K562 (cell line): ENCODE measurements around the gene MUCL3. TPM values are rescaled to one million over a fixed set of nuclear protein-coding genes. Genes with fewer than 3 reads are reported as not detected.
"Not testable (repeated sequence)": the region's sequence is repeated elsewhere in the genome, so short reads cannot be mapped to it uniquely, and the experiment has no call there.

ENCODE experiments used
- ATAC-seq: fragments of 200-7000 bp; cut with Tn5 transposase; 3 replicates; pipeline ENCODE4 v1.9.1; 2020; ENCODE audit warnings: moderate library complexity
- BruUV-seq: library from RNA; stranded (reverse); fragments of 400-500 nt; replicated peaks from 2 replicates; lab custom pipeline; 2021; lab: Mats Ljungman, UMichigan
- CTCF ChIA-PET: fragments of 300-600 bp; formaldehyde crosslinking; extraction: SDS; loops from one replicate; lab custom pipeline; 2021; ENCODE audit warnings: low intra/inter-chr PET ratio; lab: Yijun Ruan, JAX
- POLR2A ChIA-PET: fragments of 300-600, 350-650 bp; sonication (Branson Sonifier 250); formaldehyde crosslinking; extraction: SDS; loops from one replicate; lab custom pipeline; 2021; ENCODE audit warnings: antibody characterized with exemption, inconsistent platforms; lab: Yijun Ruan, JAX
- DNase-seq, 4 experiments: peaks; one replicate each; pipeline versions ENCODE4 v3.0.0 to v3.0.0-alpha.2; 2011 to 2018; ENCODE audit warnings: low spot score in 3 of 4, mixed read lengths in 3 of 4; ENCODE audit errors: extremely low read depth in 1 of 4
- FAIRE-seq: peaks from 2 replicates; lab custom pipeline; 2011; peaks lifted over from hg19 to GRCh38; lab: Jason Lieb, UNC
- H2AFZ ChIP-seq: 2 replicates; pipeline ENCODE4 v1.6.0; 2011; ENCODE audit warnings: low read depth, low read length, control low read depth, inconsistent platforms
- H3K27ac ChIP-seq: fragments of 200-600 bp; 3 replicates; pipeline ENCODE4 v1.8.0; 2011; ENCODE audit warnings: low read depth, mild to moderate bottlenecking, control low read depth, inconsistent platforms, low read length, moderate library complexity, mixed read lengths; ENCODE audit errors: extremely low read depth
- H3K27me3 ChIP-seq, 2 experiments: fragments of 300-600 bp in 1 of 2; 2 replicates in 1 of 2; 3 replicates in 1 of 2; pipeline versions ENCODE4 v1.6.0 to v1.8.0; 2011; ENCODE audit warnings: inconsistent platforms in 2 of 2, low read length in 2 of 2, mild to moderate bottlenecking in 1 of 2, mixed read lengths in 1 of 2, moderate library complexity in 1 of 2; ENCODE audit not compliant: control insufficient read depth in 2 of 2, insufficient read depth in 2 of 2
- H3K36me3 ChIP-seq: fragments of 300-600 bp; 3 replicates; pipeline ENCODE4 v1.8.0; 2011; ENCODE audit warnings: mild to moderate bottlenecking, low read length, inconsistent platforms; ENCODE audit not compliant: control insufficient read depth, insufficient read depth
- H3K4me1 ChIP-seq, 2 experiments: fragments of 200-600 bp in 1 of 2; replicated peaks in 1 of 2; 2 replicates in 1 of 2; 3 replicates in 1 of 2; pipeline versions ENCODE4 v1.5.1 to v1.8.0; 2011; ENCODE audit warnings: inconsistent platforms in 2 of 2, low read length in 2 of 2, mild to moderate bottlenecking in 1 of 2, mixed read lengths in 1 of 2, moderate library complexity in 1 of 2; ENCODE audit not compliant: control insufficient read depth in 2 of 2, insufficient read depth in 2 of 2
- H3K4me2 ChIP-seq: 2 replicates; pipeline ENCODE4 v1.6.1; 2011; ENCODE audit warnings: low read length, control low read depth, inconsistent platforms, mixed read lengths; ENCODE audit not compliant: insufficient read depth
- H3K4me3 ChIP-seq: fragments of 200-600 bp; sonication (generic), shearing (Covaris generic); 2 replicates; pipeline ENCODE4 v1.5.1; 2016; ENCODE audit warnings: control low read depth, inconsistent platforms
- H3K79me2 ChIP-seq: fragments of 200-600 bp; 3 replicates; pipeline ENCODE4 v1.8.0; 2011; ENCODE audit warnings: low read length, inconsistent platforms; ENCODE audit not compliant: control insufficient read depth, insufficient read depth
- H3K9ac ChIP-seq, 2 experiments: 2 replicates each; pipeline versions ENCODE4 v1.6.0 to v1.6.1; 2011; ENCODE audit warnings: low read depth in 2 of 2, low read length in 2 of 2, control low read depth in 1 of 2, inconsistent platforms in 1 of 2, mild to moderate bottlenecking in 1 of 2, mixed read lengths in 1 of 2; ENCODE audit not compliant: insufficient read depth in 1 of 2
- H3K9me1 ChIP-seq: one replicate; pipeline ENCODE4 v1.6.0; 2011; ENCODE audit warnings: inconsistent platforms, mild to moderate bottlenecking, low read length, moderate library complexity; ENCODE audit not compliant: control insufficient read depth, insufficient read depth
- H3K9me3 ChIP-seq: replicated peaks from 2 replicates; pipeline ENCODE4 v1.5.1; 2011; ENCODE audit warnings: low read depth, low read length, inconsistent platforms; ENCODE audit not compliant: control insufficient read depth, insufficient read depth
- H4K20me1 ChIP-seq: replicated peaks from 2 replicates; pipeline ENCODE4 v1.6.1; 2011; ENCODE audit warnings: low read length, inconsistent platforms, mixed read lengths; ENCODE audit not compliant: control insufficient read depth, insufficient read depth
- CREB3L1 ChIP-seq: fragments of 450-650 bp; IDR thresholded peaks from 2 replicates; pipeline ENCODE4 v1.6.1; 2014; ENCODE audit warnings: low read depth, mild to moderate bottlenecking, moderate library complexity, borderline replicate concordance
- CSDE1 ChIP-seq, 2 experiments: fragments of 450-650 bp; IDR thresholded peaks; 2 replicates each; pipeline ENCODE4 v1.6.1; 2016; ENCODE audit warnings: mild to moderate bottlenecking in 1 of 2
- CTCFL ChIP-seq: IDR thresholded peaks from 2 replicates; pipeline ENCODE4 v1.6.1; 2011; ENCODE audit warnings: borderline replicate concordance, low read depth, mild to moderate bottlenecking, moderate library complexity, low read length; ENCODE audit not compliant: insufficient read depth, poor library complexity, severe bottlenecking
- ETV6 ChIP-seq, 3 experiments: fragments of 150-350 bp in 1 of 3; sonication (generic) in 1 of 3; formaldehyde crosslinking in 1 of 3; IDR thresholded peaks; 2 replicates each; pipeline versions ENCODE4 v1.6.1 to v1.8.0; 2014 to 2022; ENCODE audit warnings: borderline replicate concordance in 2 of 3, low read depth in 2 of 3, antibody characterized with exemption in 1 of 3, low read length in 1 of 3, mild to moderate bottlenecking in 1 of 3, missing genetic modification reagents in 1 of 3
- PML ChIP-seq: IDR thresholded peaks from 2 replicates; pipeline ENCODE4 v1.6.1; 2012; ENCODE audit warnings: low read length, inconsistent platforms
- TEAD1 ChIP-seq, 2 experiments: fragments of 450-650 bp in 1 of 2; sonication (generic) in 1 of 2; formaldehyde crosslinking; IDR thresholded peaks; 2 replicates each; pipeline versions ENCODE4 v1.4.0 to v1.8.0; 2020 to 2022; ENCODE audit warnings: mild to moderate bottlenecking in 2 of 2, missing genetic modification reagents in 1 of 2
- ZFP30 ChIP-seq: fragments of 250-450 bp; sonication (Bioruptor Pico); IDR thresholded peaks from 2 replicates; pipeline ENCODE4 v1.8.0; 2022; ENCODE audit warnings: moderate library complexity, mild to moderate bottlenecking, inconsistent platforms, borderline replicate concordance
- WGBS: fragments of 100-300 bp; shearing (Covaris generic); methylation state at CpG from one replicate; pipeline ENCODE4 v1.1.6; 2016; ENCODE audit warnings: low coverage, mixed read lengths; ENCODE audit not compliant: insufficient coverage; ENCODE audit errors: missing lambda C conversion rate; 5-methylcytosine and 5-hydroxymethylcytosine counted together
- in situ Hi-C: fragments of 300-500 bp; cut with MboI; formaldehyde crosslinking; loops from 4 replicates; pipeline ENCODE4 v1.15.0; 2018; ENCODE audit warnings: inconsistent platforms, mixed read lengths
- intact Hi-C: fragments of 100-400 bp; cut with micrococcal nuclease; formaldehyde crosslinking; loops from 2 replicates; pipeline ENCODE4 v1.14.2; 2022
- polyA plus RNA-seq, 8 experiments: library from polyadenylated mRNA; depleted of rRNA in 4 of 8; stranded (reverse) in 5 of 8; unstranded in 3 of 8; fragments of >200 nt; fragmentation: Nextera tagmentation in 2 of 8; fragmentation: Illumina TruSeq in 1 of 8; extraction: Ambion mirVana in 2 of 8; extraction: Trizol in 1 of 8; gene quantifications; 2 replicates each; pipeline versions ENCODE4 v1.2.1 to v1.2.3, GENCODE V29; 2011 to 2014; ENCODE audit warnings: inconsistent platforms in 1 of 8, missing spikeins in 1 of 8
- total RNA-seq, 7 experiments: library from RNA; depleted of rRNA in 6 of 7; stranded (reverse); fragments of >200 nt in 6 of 7; fragmentation: Illumina TruSeq in 2 of 7; extraction: Trizol in 2 of 7; gene quantifications; 2 replicates each; pipeline versions ENCODE4 v1.2.1 to v1.2.3, GENCODE V29; 2011 to 2021; ENCODE audit warnings: low replicate concordance in 1 of 7

The MUCL3 gene
- total and polyA plus RNA-seq, 9 of the 15 experiments (the other 6 are each of a cell fraction or from before 2014, with no cell fraction given), result 0.07 TPM; not detected in 8

DNA sequence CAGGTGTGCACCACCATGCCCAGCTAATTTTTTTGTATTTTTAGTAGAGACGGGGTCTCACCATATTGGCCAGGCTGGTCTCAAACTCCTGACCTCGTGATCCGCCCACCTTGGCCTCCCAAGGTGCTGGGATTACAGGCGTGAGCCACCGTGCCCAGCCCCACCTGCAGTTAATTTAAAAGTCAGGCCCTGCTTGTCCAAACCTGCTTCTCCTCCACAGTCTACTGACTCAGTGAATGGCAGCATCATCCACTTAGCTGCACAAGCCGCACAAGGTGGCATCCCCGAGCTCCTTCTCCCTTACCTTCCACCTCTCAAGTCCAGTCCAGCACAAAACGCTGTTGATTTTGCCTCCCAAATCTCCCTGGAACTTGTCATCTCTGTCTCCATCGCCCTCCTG is 38.6 kb upstream of the MUCL3 start:
- H2AFZ ChIP-seq, result peak overlapping the region; percentile 4; the same call in 1 of the 2 replicates
- intact Hi-C loops, in situ Hi-C loops: not testable (repeated sequence)

DNA sequence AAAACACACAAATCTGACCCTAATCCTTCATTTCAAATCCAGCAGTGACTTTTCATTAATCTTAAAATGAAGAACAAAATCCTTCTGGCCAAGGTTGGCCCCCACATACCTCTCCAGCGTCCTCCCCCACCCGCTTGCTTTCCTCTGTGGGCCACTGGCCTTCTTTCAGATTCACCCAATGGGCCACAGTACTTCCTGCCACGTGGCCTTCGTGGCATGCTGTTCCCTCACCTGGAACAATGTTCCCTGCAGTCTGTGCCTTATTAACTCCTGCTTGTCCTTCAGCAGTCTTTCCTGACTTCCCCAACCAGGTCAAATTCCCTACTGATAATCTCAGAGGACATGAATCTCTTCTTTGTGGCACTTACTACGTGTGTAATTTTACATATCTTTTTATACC is 38.1 kb upstream of the MUCL3 start:
- no peak overlapping the region for H3K4me3 ChIP-seq
- H3K4me1 ChIP-seq, result peaks cover 6% of the 10 kb centered on the region in 2 experiments; a peak in 4 of 5 replicates
- H3K9ac ChIP-seq, result 0 out of 4 replicates have a peak overlapping the region, but pooled peaks of 1 of the 2 experiments have one; percentile 44
- ATAC-seq (no peak), DNase-seq (no peak), FAIRE-seq (no peak)
- H3K27me3 ChIP-seq, result no peaks in the 10 kb centered on the region
- no peaks in the 10 kb centered on the region for H3K9me3 ChIP-seq
- peak overlapping the region; percentile 4; the same call in 1 of the 2 replicates for H2AFZ ChIP-seq
- H3K27ac ChIP-seq, result no peak overlapping the region
- no TSS peak for BruUV-seq
- no peaks in the 10 kb centered on the region for H3K79me2 ChIP-seq
- no peaks in the 10 kb centered on the region for H3K9me1 ChIP-seq
- peaks cover 21% of the 10 kb centered on the region; the same call in 2 of the 3 replicates for H3K36me3 ChIP-seq
- H3K4me2 ChIP-seq, result no peak overlapping the region
- in situ Hi-C loops, result no loop called here
- ChIA-PET POLR2A (interaction anchor here (2.0 kb wide), 1 partner anchor 20 kb away, joined by 5 read pairs; no protein-coding TSS in a partner anchor), CTCF (interaction anchor here (0.6 kb wide), 1 partner anchor 174 kb away, joined by 4 read pairs; no protein-coding TSS in a partner anchor)
- no peaks in the 10 kb centered on the region for H4K20me1 ChIP-seq
- intact Hi-C loops, result no loop called here
- WGBS, result 34% methylated on average over 5 of the region's 5 CpGs
- no peak for TF ChIP-seq TEAD1 (CRISPR knock-in tag; IDR thresholded peaks at IDR 0.05)
- peak; percentile 62; the same call in 1 of the 2 replicates for TF ChIP-seq CREB3L1
- no peak for TF ChIP-seq CSDE1 (IDR thresholded peaks at IDR 0.05)
- no peak for TF ChIP-seq ZFP30
- no peak for TF ChIP-seq CTCFL
- no peak for TF ChIP-seq PML
- no peak for TF ChIP-seq ETV6 (IDR thresholded peaks at IDR 0.05; ENCODE audit: borderline replicate concordance in 1 of 2, low read depth in 2 of 2, low read length in 1 of 2)
- TF ChIP-seq ETV6 (CRISPR knock-in tag; IDR thresholded peaks at IDR 0.05; ENCODE audit: borderline replicate concordance), result no peak

More for the DNA sequence above, 38.6 kb upstream of the MUCL3 start:
- not testable (repeated sequence) for H3K4me3 ChIP-seq, H3K27me3 ChIP-seq, H3K27ac ChIP-seq, H3K9me1 ChIP-seq, FAIRE-seq, ATAC-seq, H3K4me1 ChIP-seq, H4K20me1 ChIP-seq, H3K9ac ChIP-seq, H3K4me2 ChIP-seq, H3K9me3 ChIP-seq, DNase-seq, BruUV-seq, H3K79me2 ChIP-seq
- ChIA-PET CTCF (interaction anchor here (0.6 kb wide), 1 partner anchor 174 kb away, joined by 4 read pairs; no protein-coding TSS in a partner anchor), POLR2A (interaction anchor here (2.0 kb wide), 1 partner anchor 20 kb away, joined by 5 read pairs; no protein-coding TSS in a partner anchor)
- WGBS, result 66% methylated on average over 9 of the region's 9 CpGs
- peaks cover 27% of the 10 kb centered on the region; the same call in 2 of the 3 replicates for H3K36me3 ChIP-seq
